Neural cell (in vitro differentiated cells): ENCODE results near the gene RBMS2. TPM values are rescaled to one million over a fixed set of nuclear protein-coding genes. Genes with fewer than 3 reads are reported as not detected.

Experiments
- H2AFZ ChIP-seq: fragments of 200-600, 300-800 bp; sonication (generic), shearing (Covaris generic); 2 replicates; pipeline ENCODE4 v1.6.0; 2014; ENCODE audit warnings: low read depth, mild to moderate bottlenecking, antibody characterized with exemption, low read length, moderate library complexity
- H3F3A ChIP-seq: fragments of 200-600 bp; shearing (Covaris generic); 2 replicates; pipeline ENCODE4 v1.6.1; 2016; ENCODE audit warnings: mild to moderate bottlenecking, moderate library complexity, mixed read lengths, antibody characterized with exemption, low read length; ENCODE audit not compliant: insufficient read depth, poor library complexity, severe bottlenecking
- H3K27ac ChIP-seq: fragments of 200-600, 300-800 bp; sonication (generic), shearing (Covaris generic); 2 replicates; pipeline ENCODE4 v1.5.1; 2014; ENCODE audit warnings: mild to moderate bottlenecking, low read length, moderate library complexity
- H3K27me3 ChIP-seq: fragments of 300-800, 200-600 bp; sonication (generic), shearing (Covaris generic); 2 replicates; pipeline ENCODE4 v1.6.0; 2014; ENCODE audit warnings: mild to moderate bottlenecking, low read depth, low read length, moderate library complexity; ENCODE audit not compliant: insufficient read depth
- H3K36me3 ChIP-seq: fragments of 300-800, 200-600 bp; sonication (generic), shearing (Covaris generic); 2 replicates; pipeline ENCODE4 v1.5.1; 2014; ENCODE audit warnings: mild to moderate bottlenecking, antibody characterized with exemption, low read length, moderate library complexity; ENCODE audit not compliant: insufficient read depth
- H3K4me2 ChIP-seq: fragments of 300-800, 200-600 bp; sonication (generic), shearing (Covaris generic); 2 replicates; pipeline ENCODE4 v1.6.0; 2014; ENCODE audit warnings: mild to moderate bottlenecking, low read length
- H3K4me3 ChIP-seq: fragments of 300-800, 200-600 bp; sonication (generic), shearing (Covaris generic); 2 replicates; pipeline ENCODE4 v1.5.1; 2014; ENCODE audit warnings: mild to moderate bottlenecking, low read length, moderate library complexity
- H3K79me2 ChIP-seq: fragments of 200-600 bp; shearing (Covaris generic); replicated peaks from 2 replicates; pipeline ENCODE4 v1.6.0; 2014; ENCODE audit warnings: mild to moderate bottlenecking, low read length, moderate library complexity; ENCODE audit not compliant: insufficient read depth
- H3K9ac ChIP-seq: fragments of 300-800, 200-600 bp; sonication (generic), shearing (Covaris generic); 2 replicates; pipeline ENCODE4 v1.6.1; 2016; ENCODE audit warnings: mild to moderate bottlenecking, low read length, mixed read lengths
- H3K9me2 ChIP-seq: fragments of 200-600 bp; shearing (Covaris generic); 2 replicates; pipeline ENCODE4 v1.6.1; 2016; ENCODE audit warnings: mild to moderate bottlenecking, low read length, mixed read lengths; ENCODE audit not compliant: insufficient read depth
- H3K9me3 ChIP-seq: fragments of 200-600, 300-800 bp; sonication (generic), shearing (Covaris generic); 2 replicates; pipeline ENCODE4 v1.6.1; 2016; ENCODE audit warnings: mild to moderate bottlenecking, mixed run types, low read length, moderate library complexity, mixed read lengths
- H4K20me1 ChIP-seq: fragments of 200-600 bp; shearing (Covaris generic); 2 replicates; pipeline ENCODE4 v1.6.1; 2016; ENCODE audit warnings: mild to moderate bottlenecking, mixed run types; ENCODE audit not compliant: insufficient read depth
- EP300 ChIP-seq: fragments of 450-650 bp; conservative IDR thresholded peaks from 2 replicates; pipeline ENCODE4 v1.6.1; 2014; ENCODE audit warnings: antibody characterized with exemption, mild to moderate bottlenecking, moderate library complexity; ENCODE audit not compliant: poor library complexity, severe bottlenecking
- EZH2 ChIP-seq: fragments of 200-600, 300-800 bp; shearing (Covaris generic), sonication (generic); IDR thresholded peaks from 2 replicates; pipeline ENCODE4 v1.6.1; 2014; ENCODE audit warnings: antibody characterized with exemption, low read length, borderline replicate concordance, mild to moderate bottlenecking; ENCODE audit not compliant: insufficient read depth, poor library complexity, severe bottlenecking
- MXI1 ChIP-seq: fragments of 450-650 bp; conservative IDR thresholded peaks from 2 replicates; pipeline ENCODE4 v1.6.1; 2014; ENCODE audit warnings: antibody characterized with exemption, mild to moderate bottlenecking; ENCODE audit not compliant: poor library complexity, severe bottlenecking
- POLR2AphosphoS5 ChIP-seq: IDR thresholded peaks from 2 replicates; pipeline ENCODE4 v1.6.1; 2012
- RAD21 ChIP-seq: fragments of 450-650 bp; conservative IDR thresholded peaks from 2 replicates; pipeline ENCODE4 v1.6.1; 2014; ENCODE audit warnings: antibody characterized with exemption, mild to moderate bottlenecking, moderate library complexity
- SMC3 ChIP-seq: fragments of 450-650 bp; conservative IDR thresholded peaks from 2 replicates; pipeline ENCODE4 v1.6.1; 2014; ENCODE audit warnings: antibody characterized with exemption, mild to moderate bottlenecking, moderate library complexity; ENCODE audit not compliant: poor library complexity
- TAF1 ChIP-seq: IDR thresholded peaks from 2 replicates; pipeline ENCODE4 v1.6.1; 2012; ENCODE audit warnings: low read depth
- polyA plus RNA-seq: library from polyadenylated mRNA; depleted of rRNA; stranded (reverse); fragments of >200 nt; gene quantifications from 2 replicates; pipeline ENCODE4 v1.2.3, GENCODE V29; 2014
- TF ChIP-seq, protein P1 (sequence below): fragments of 450-650 bp; IDR thresholded peaks from 2 replicates; pipeline ENCODE4 v1.5.1; 2014; ENCODE audit warnings: antibody characterized with exemption, mild to moderate bottlenecking, moderate library complexity; ENCODE audit not compliant: poor library complexity, severe bottlenecking
- TF ChIP-seq, protein P2 (sequence below): IDR thresholded peaks from 2 replicates; pipeline ENCODE4 v1.6.1; 2012; ENCODE audit warnings: borderline replicate concordance

RBMS2 gene
- polyA plus RNA-seq, 1 donor from 2014 or later = 2.4 TPM

DNA sequence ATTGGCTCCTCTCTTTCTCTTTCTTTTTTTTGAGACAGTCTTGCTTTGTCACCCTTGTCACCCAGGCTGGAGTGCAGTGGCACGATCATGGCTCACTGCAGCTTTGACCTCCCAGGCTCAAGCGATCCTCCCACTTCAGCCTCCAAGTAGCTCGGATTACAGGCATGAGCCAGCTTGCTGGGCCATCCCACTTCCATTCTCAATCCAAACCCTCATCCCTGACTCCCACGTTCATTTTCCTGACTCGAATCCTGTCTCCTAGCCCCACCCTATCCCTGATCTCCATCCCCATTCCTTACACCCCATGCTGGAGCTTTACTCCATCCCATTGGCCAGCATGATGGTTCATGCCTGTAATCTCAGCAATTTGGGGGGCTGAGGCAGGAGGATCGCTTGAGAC is 45.5 kb upstream of the RBMS2 start:
- Histone ChIP-seq H2AFZ (no peak overlapping the region), H3K27ac (no peak overlapping the region), H3K27me3 (no peaks in the 10 kb centered on the region), H3K4me2 (no peak overlapping the region), H3K9me3 (no peaks in the 10 kb centered on the region), H3K9ac (no peak overlapping the region), H3K4me3 (no peak overlapping the region), H3F3A (no peaks in the 10 kb centered on the region), H3K36me3 (peaks cover 3% of the 10 kb centered on the region), H4K20me1 (no peaks in the 10 kb centered on the region), H3K79me2 (no peaks in the 10 kb centered on the region), H3K9me2 (no peaks in the 10 kb centered on the region)
- TF ChIP-seq POLR2AphosphoS5 (no peak), EP300 (no peak), SMC3 (no peak), RAD21 (no peak), TAF1 (no peak)
- TF ChIP-seq, protein P1, sequence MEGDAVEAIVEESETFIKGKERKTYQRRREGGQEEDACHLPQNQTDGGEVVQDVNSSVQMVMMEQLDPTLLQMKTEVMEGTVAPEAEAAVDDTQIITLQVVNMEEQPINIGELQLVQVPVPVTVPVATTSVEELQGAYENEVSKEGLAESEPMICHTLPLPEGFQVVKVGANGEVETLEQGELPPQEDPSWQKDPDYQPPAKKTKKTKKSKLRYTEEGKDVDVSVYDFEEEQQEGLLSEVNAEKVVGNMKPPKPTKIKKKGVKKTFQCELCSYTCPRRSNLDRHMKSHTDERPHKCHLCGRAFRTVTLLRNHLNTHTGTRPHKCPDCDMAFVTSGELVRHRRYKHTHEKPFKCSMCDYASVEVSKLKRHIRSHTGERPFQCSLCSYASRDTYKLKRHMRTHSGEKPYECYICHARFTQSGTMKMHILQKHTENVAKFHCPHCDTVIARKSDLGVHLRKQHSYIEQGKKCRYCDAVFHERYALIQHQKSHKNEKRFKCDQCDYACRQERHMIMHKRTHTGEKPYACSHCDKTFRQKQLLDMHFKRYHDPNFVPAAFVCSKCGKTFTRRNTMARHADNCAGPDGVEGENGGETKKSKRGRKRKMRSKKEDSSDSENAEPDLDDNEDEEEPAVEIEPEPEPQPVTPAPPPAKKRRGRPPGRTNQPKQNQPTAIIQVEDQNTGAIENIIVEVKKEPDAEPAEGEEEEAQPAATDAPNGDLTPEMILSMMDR = no peak

DNA sequence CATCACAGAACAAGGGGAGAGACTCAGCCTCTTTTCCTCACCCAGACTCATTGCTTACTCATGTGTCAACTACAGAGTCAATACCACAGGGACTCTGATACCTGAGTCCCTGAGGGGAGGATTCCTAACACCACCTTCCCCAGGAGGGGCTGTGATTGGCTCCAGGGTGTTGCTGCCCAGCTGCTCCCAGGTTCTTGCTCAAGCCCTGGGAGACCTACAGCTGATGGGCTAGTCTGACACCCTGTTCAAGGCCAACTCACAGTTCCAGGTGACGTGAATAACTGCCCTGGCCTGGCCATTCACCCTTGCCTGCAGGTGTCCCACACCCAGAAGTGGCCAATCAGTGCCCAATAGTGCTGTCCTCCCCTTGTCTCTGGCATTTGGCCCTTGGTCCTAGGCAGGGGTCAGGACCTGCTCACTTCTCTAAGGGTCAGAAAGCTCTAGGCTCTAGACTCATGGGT is 44.6 kb upstream of the RBMS2 start:
- TF ChIP-seq POLR2AphosphoS5 = no peak
- TF ChIP-seq EP300 = no peak
- no peak for TF ChIP-seq EZH2
- no peak for TF ChIP-seq TAF1
- TF ChIP-seq MXI1 = no peak
- no peak for TF ChIP-seq SMC3
- TF ChIP-seq, protein P2, sequence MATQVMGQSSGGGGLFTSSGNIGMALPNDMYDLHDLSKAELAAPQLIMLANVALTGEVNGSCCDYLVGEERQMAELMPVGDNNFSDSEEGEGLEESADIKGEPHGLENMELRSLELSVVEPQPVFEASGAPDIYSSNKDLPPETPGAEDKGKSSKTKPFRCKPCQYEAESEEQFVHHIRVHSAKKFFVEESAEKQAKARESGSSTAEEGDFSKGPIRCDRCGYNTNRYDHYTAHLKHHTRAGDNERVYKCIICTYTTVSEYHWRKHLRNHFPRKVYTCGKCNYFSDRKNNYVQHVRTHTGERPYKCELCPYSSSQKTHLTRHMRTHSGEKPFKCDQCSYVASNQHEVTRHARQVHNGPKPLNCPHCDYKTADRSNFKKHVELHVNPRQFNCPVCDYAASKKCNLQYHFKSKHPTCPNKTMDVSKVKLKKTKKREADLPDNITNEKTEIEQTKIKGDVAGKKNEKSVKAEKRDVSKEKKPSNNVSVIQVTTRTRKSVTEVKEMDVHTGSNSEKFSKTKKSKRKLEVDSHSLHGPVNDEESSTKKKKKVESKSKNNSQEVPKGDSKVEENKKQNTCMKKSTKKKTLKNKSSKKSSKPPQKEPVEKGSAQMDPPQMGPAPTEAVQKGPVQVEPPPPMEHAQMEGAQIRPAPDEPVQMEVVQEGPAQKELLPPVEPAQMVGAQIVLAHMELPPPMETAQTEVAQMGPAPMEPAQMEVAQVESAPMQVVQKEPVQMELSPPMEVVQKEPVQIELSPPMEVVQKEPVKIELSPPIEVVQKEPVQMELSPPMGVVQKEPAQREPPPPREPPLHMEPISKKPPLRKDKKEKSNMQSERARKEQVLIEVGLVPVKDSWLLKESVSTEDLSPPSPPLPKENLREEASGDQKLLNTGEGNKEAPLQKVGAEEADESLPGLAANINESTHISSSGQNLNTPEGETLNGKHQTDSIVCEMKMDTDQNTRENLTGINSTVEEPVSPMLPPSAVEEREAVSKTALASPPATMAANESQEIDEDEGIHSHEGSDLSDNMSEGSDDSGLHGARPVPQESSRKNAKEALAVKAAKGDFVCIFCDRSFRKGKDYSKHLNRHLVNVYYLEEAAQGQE = no peak
- TF ChIP-seq RAD21 = no peak
- TF ChIP-seq, protein P1 = no peak
- H3K9me3 ChIP-seq = no peaks in the 10 kb centered on the region

More for the DNA sequence above, 44.6 kb upstream of the RBMS2 start:
- Histone ChIP-seq H3K27me3 (no peaks in the 10 kb centered on the region), H3K9ac (no peak overlapping the region), H3K4me2 (no peak overlapping the region), H4K20me1 (no peaks in the 10 kb centered on the region), H3F3A (no peaks in the 10 kb centered on the region), H3K9me2 (no peaks in the 10 kb centered on the region), H3K27ac (no peak overlapping the region), H2AFZ (no peak overlapping the region), H3K79me2 (no peaks in the 10 kb centered on the region), H3K36me3 (peaks cover 3% of the 10 kb centered on the region), H3K4me3 (no peak overlapping the region)
